Prostate gland (tissue), 2 donors: ENCODE data around the gene JMJD8.

Experiments
- POLR2A ChIP-seq: fragments of 450-650 bp; IDR thresholded peaks from one replicate; pipeline ENCODE4 v1.6.1; 2016; ENCODE audit warnings: antibody characterized with exemption, mild to moderate bottlenecking
- POLR2AphosphoS5 ChIP-seq: sonication (generic); formaldehyde crosslinking; IDR thresholded peaks from one replicate; pipeline ENCODE4 v1.6.1; 2017; ENCODE audit warnings: antibody characterized with exemption
- TF ChIP-seq, protein P1 (sequence below), 4 experiments: fragments of 200-600 bp in 2 of 4; fragments of 450-650 bp in 2 of 4; sonication (generic) in 2 of 4; IDR thresholded peaks; 1 replicate in 3 of 4; 2 replicates in 1 of 4; pipeline ENCODE4 v1.5.1; 2016 to 2019; ENCODE audit warnings: antibody characterized with exemption in 4 of 4, mild to moderate bottlenecking in 2 of 4, moderate library complexity in 2 of 4

DNA sequence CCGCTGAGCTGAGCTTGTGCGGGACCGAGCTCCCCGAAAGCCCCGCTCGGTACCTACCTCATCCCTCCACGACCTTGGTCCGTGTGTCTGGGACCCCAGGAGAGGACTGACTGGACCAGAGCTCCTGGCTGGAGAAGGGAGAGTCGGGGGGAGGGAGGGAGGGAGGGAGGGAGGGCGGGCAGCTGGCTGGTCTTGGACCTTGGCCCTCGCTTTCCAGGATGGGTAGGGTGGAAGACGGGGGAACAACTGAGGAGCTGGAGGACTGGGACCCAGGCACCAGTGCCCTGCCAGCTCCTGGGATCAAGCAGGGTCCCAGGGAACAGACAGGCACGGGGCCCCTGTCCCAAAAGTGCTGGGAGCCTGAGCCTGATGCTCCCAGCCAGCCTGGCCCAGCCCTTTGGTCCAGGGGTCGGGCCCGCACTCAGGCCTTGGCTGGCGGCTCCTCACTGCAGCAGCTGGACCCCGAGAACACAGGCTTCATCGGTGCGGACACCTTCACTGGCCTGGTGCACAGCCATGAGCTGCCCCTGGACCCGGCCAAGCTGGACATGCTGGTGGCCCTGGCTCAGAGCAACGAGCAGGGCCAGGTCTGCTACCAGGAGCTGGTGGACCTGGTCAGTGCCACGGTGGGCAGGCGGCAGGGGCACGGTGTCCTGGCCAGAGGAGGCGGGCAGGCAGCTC is 8.1 kb downstream of the JMJD8 start:
- TF ChIP-seq, protein P1, sequence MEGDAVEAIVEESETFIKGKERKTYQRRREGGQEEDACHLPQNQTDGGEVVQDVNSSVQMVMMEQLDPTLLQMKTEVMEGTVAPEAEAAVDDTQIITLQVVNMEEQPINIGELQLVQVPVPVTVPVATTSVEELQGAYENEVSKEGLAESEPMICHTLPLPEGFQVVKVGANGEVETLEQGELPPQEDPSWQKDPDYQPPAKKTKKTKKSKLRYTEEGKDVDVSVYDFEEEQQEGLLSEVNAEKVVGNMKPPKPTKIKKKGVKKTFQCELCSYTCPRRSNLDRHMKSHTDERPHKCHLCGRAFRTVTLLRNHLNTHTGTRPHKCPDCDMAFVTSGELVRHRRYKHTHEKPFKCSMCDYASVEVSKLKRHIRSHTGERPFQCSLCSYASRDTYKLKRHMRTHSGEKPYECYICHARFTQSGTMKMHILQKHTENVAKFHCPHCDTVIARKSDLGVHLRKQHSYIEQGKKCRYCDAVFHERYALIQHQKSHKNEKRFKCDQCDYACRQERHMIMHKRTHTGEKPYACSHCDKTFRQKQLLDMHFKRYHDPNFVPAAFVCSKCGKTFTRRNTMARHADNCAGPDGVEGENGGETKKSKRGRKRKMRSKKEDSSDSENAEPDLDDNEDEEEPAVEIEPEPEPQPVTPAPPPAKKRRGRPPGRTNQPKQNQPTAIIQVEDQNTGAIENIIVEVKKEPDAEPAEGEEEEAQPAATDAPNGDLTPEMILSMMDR (IDR thresholded peaks at IDR 0.05): no peak
- no peak for TF ChIP-seq POLR2A
- no peak for TF ChIP-seq POLR2AphosphoS5
